Endothelial cell of umbilical vein (primary cell): Measurements from ENCODE around the gene SPDYE1. TPM values are rescaled to one million over a fixed set of nuclear protein-coding genes. Genes with fewer than 3 reads are reported as not detected.
A peak's percentile ranks its signal among the peaks of the same experiment; 100 is the strongest.
"Not testable (repeated sequence)": the region's sequence is repeated elsewhere in the genome, so short reads cannot be mapped to it uniquely, and the experiment has no call there.

Experiments
- BruUV-seq: library from RNA; stranded (reverse); fragments of 400-500 nt; replicated peaks from 2 replicates; lab custom pipeline; 2021; lab: Mats Ljungman, UMichigan
- CTCF ChIA-PET: fragments of 300-600, 350-600 bp; sonication (Branson Sonifier 250); formaldehyde crosslinking; loops from one replicate; lab custom pipeline; 2021; ENCODE audit warnings: antibody characterized with exemption, inconsistent platforms; lab: Charles Lee
- POLR2A ChIA-PET: fragments of 300-600, 350-600 bp; sonication (Branson Sonifier 250); formaldehyde crosslinking; loops from one replicate; lab custom pipeline; 2021; ENCODE audit warnings: antibody characterized with exemption, inconsistent platforms; lab: Charles Lee
- DNase-seq: peaks from one replicate; pipeline ENCODE4 v3.0.0-alpha.2; 2011; ENCODE audit warnings: low read depth, low spot score
- FAIRE-seq: peaks from 2 replicates; lab custom pipeline; 2011; peaks lifted over from hg19 to GRCh38; lab: Jason Lieb, UNC
- H2AFZ ChIP-seq: 2 replicates; pipeline ENCODE4 v1.6.0; 2012; ENCODE audit warnings: low read depth, low read length, control low read depth, inconsistent platforms
- H3K27ac ChIP-seq: 2 replicates; pipeline ENCODE4 v1.5.1; 2011; ENCODE audit warnings: low read depth, mild to moderate bottlenecking, control low read depth, low read length, moderate library complexity; ENCODE audit not compliant: insufficient read depth
- H3K27me3 ChIP-seq, 2 experiments: 2 replicates each; pipeline versions ENCODE4 v1.6.0 to v1.6.1; 2011; ENCODE audit warnings: low read length in 2 of 2, mixed read lengths in 1 of 2; ENCODE audit not compliant: control insufficient read depth in 2 of 2, insufficient read depth in 2 of 2
- H3K36me3 ChIP-seq, 2 experiments: 2 replicates in 1 of 2; 3 replicates in 1 of 2; pipeline ENCODE4 v1.5.1; 2011; ENCODE audit warnings: low read length in 2 of 2, mild to moderate bottlenecking in 1 of 2, moderate library complexity in 1 of 2; ENCODE audit not compliant: control insufficient read depth in 2 of 2, insufficient read depth in 2 of 2; ENCODE audit errors: extremely low read depth in 1 of 2
- H3K4me1 ChIP-seq: 3 replicates; pipeline ENCODE4 v1.5.1; 2011; ENCODE audit warnings: mild to moderate bottlenecking, low read length; ENCODE audit not compliant: control insufficient read depth, insufficient read depth; ENCODE audit errors: extremely low read depth
- H3K4me2 ChIP-seq: 2 replicates; pipeline ENCODE4 v1.6.1; 2011; ENCODE audit warnings: low read length, control low read depth, mixed read lengths; ENCODE audit not compliant: insufficient read depth
- H3K4me3 ChIP-seq, 3 experiments: fragments of 200-600 bp in 1 of 3; sonication (generic), shearing (Covaris generic) in 1 of 3; replicated peaks in 1 of 3; 2 replicates each; pipeline ENCODE4 v1.5.1; 2011 to 2016; ENCODE audit warnings: control low read depth in 3 of 3, low read length in 3 of 3, mild to moderate bottlenecking in 2 of 3, inconsistent platforms in 1 of 3, low read depth in 1 of 3, moderate library complexity in 1 of 3; ENCODE audit not compliant: insufficient read depth in 1 of 3
- H3K79me2 ChIP-seq: 2 replicates; pipeline ENCODE4 v1.6.0; 2012; ENCODE audit warnings: low read length, inconsistent platforms; ENCODE audit not compliant: control insufficient read depth, insufficient read depth
- H3K9ac ChIP-seq: replicated peaks from 2 replicates; pipeline ENCODE3; 2011; ENCODE audit warnings: low read length, control low read depth; ENCODE audit not compliant: insufficient read depth; ENCODE audit errors: extremely low read depth
- H3K9me1 ChIP-seq: replicated peaks from 3 replicates; pipeline ENCODE4 v1.6.0; 2011; ENCODE audit warnings: mild to moderate bottlenecking, low read length; ENCODE audit not compliant: control insufficient read depth, insufficient read depth; ENCODE audit errors: extremely low read depth
- H3K9me3 ChIP-seq: replicated peaks from 2 replicates; pipeline ENCODE4 v1.5.1; 2012; ENCODE audit warnings: low read length, inconsistent platforms; ENCODE audit not compliant: control insufficient read depth, insufficient read depth
- H4K20me1 ChIP-seq: replicated peaks from 2 replicates; pipeline ENCODE3; 2011; ENCODE audit warnings: mild to moderate bottlenecking, low read length; ENCODE audit not compliant: control insufficient read depth, insufficient read depth; ENCODE audit errors: extremely low read depth
- dilution Hi-C: fragments of 300-500 bp; cut with MboI; formaldehyde crosslinking; loops from one replicate; pipeline ENCODE4 v1.15.0; 2019; ENCODE audit warnings: low sequenced_read_pairs; ENCODE audit not compliant: extremely low pct_ligation_motif_present
- intact Hi-C: fragments of 100-400 bp; cut with micrococcal nuclease; formaldehyde crosslinking; loops from one replicate; pipeline ENCODE4 v1.10.0; 2022
- polyA plus RNA-seq, 4 experiments: library from polyadenylated mRNA; depleted of rRNA in 3 of 4; stranded (reverse) in 3 of 4; unstranded in 1 of 4; fragments of >200 nt; gene quantifications; 2 replicates each; pipeline versions ENCODE4 v1.2.1 to v1.2.3, GENCODE V29; 2011 to 2012; ENCODE audit warnings: missing spikeins in 1 of 4
- total RNA-seq: library from RNA; stranded (reverse); gene quantifications from 2 replicates; pipeline ENCODE4 v1.2.3, GENCODE V29; 2021

Gene SPDYE1
- total and polyA plus RNA-seq, 2 donors (not counting 3 experiments of a cell fraction or from before 2014, with no cell fraction given), result not detected

DNA sequence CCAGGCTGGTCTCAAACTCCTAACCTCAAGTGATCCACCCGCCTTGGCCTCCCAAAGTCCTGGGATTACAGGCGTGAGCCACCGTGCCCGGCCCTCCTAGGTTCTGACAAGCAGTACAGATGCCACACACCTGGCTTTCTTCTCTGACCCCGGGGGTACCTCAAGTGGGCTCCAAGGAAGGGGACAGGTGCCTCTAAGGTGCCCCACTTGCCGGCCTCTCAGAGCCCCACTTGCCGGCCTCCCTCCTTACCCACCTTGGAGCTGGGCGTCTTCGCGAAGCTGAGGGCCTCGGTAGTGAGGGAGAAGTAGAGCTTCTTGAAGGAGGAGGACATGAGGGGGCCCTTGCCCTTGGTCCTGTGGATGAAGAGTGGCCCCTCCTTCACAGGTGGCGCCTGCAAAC lies 40.9 kb downstream of the SPDYE1 start:
- H3K36me3 ChIP-seq, DNase-seq, BruUV-seq, POLR2A ChIA-PET, H4K20me1 ChIP-seq, H2AFZ ChIP-seq, CTCF ChIA-PET, H3K9ac ChIP-seq, H3K9me1 ChIP-seq, FAIRE-seq, H3K27ac ChIP-seq, H3K9me3 ChIP-seq, H3K4me1 ChIP-seq, H3K4me3 ChIP-seq, intact Hi-C loops, H3K4me2 ChIP-seq, dilution Hi-C loops, H3K27me3 ChIP-seq, H3K79me2 ChIP-seq: not testable (repeated sequence)

- H3K27ac ChIP-seq, FAIRE-seq, H3K27me3 ChIP-seq, H3K4me1 ChIP-seq, CTCF ChIA-PET, H4K20me1 ChIP-seq, dilution Hi-C loops, H3K79me2 ChIP-seq, intact Hi-C loops, H3K36me3 ChIP-seq, H3K9ac ChIP-seq, H3K9me3 ChIP-seq, POLR2A ChIA-PET, H3K9me1 ChIP-seq, BruUV-seq: not testable (repeated sequence)
- peak; percentile 47 for DNase-seq
- Histone ChIP-seq H2AFZ (peak overlapping the region; percentile 99), H3K4me3 (peak overlapping the region in 2 of 3 experiments; percentile 20 to 28), H3K4me2 (peak overlapping the region; percentile 58)
These were observed 41.4 kb downstream of the SPDYE1 start for GRCh38 chr7:44038961-44039558.

DNA sequence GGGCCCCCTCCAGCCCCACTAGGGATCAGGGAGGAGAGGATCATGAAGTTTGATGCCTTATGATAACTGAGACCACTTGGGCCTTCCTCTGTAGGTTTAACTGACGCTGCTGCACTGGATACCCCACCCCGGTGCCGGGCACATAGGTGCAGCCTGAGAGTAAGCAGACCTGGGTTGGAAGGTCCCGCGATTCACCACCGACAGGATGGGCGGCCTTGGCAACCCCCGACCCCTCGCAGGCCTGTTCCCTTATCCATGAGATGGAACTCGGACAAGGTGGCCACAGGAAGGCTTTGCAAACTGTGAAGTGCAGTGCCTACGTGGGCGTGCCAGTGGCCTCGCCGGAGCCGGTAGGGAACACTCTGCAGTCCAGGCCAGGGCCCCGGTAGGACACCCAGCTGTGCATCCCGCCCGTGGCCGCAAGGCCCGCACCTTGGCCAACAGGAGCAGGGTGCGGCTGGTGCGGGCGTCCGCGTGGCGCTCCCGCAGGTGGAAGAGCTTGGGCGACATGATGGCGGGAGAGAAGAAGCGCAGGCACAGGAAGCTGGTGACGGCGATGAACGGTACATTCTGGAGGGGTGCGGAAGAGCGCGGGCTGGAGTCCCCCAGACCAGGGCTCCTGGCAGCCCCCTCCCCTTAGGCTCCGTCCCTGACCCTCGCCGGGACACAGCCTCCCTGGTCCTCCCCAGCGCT lies 42.2 kb downstream of the SPDYE1 start:
- H3K4me2 ChIP-seq, result not testable (repeated sequence)

More for the DNA sequence above, 42.2 kb downstream of the SPDYE1 start:
- CTCF ChIA-PET, FAIRE-seq, intact Hi-C loops, POLR2A ChIA-PET, H3K4me3 ChIP-seq, H3K9me3 ChIP-seq, H3K27ac ChIP-seq, H3K9ac ChIP-seq, H4K20me1 ChIP-seq, H3K36me3 ChIP-seq, H3K4me1 ChIP-seq, H3K79me2 ChIP-seq, H3K27me3 ChIP-seq, H2AFZ ChIP-seq, BruUV-seq, dilution Hi-C loops, H3K9me1 ChIP-seq, DNase-seq: not testable (repeated sequence)
